ENCODE results near the gene HSD17B14. TPM values are rescaled to one million over a fixed set of nuclear protein-coding genes. Genes with fewer than 3 reads are reported as not detected.

HSD17B14 gene
- total and polyA plus RNA-seq, 2 experiments from 2014 or later = 8.4 to 11.7 TPM

- no peak for TF ChIP-seq POLR2AphosphoS5 (IDR thresholded peaks at IDR 0.05; ENCODE audit: low read depth)
Observed at GRCh38 chr19:48833977-48834376, 2.3 kb downstream of the HSD17B14 start (continued).

GRCh38 chr19:48833049-48833448 lies 3.2 kb downstream of the HSD17B14 start:
- no peak for DNase-seq (ENCODE audit: low spot score)
- Histone ChIP-seq H3K27me3 (ENCODE audit: insufficient read depth) (no peaks in the 10 kb centered on the region), H3K27ac (ENCODE audit: low read depth) (no peak overlapping the region), H4K20me1 (replicated peaks; ENCODE audit: insufficient read depth) (no peaks in the 10 kb centered on the region), H3K4me1 (ENCODE audit: insufficient read depth) (peaks cover 3% of the 10 kb centered on the region; the same call in 1 of the 2 replicates), H3K4me3 (no peak overlapping the region), H3K4me2 (no peak overlapping the region), H3K9me2 (ENCODE audit: insufficient read depth) (no peaks in the 10 kb centered on the region), H3F3A (replicated peaks; ENCODE audit: low read depth) (peaks cover 8% of the 10 kb centered on the region), H3K36me3 (ENCODE audit: insufficient read depth) (no peaks in the 10 kb centered on the region), H2AFZ (no peak overlapping the region), H3K79me2 (replicated peaks; ENCODE audit: insufficient read depth) (no peaks in the 10 kb centered on the region)
- Mint-ChIP-seq H3K4me1 (peaks cover 18% of the 10 kb centered on the region), H3K27me3 (ENCODE audit: insufficient read depth, low read depth, poor library complexity) (peaks cover 22% of the 10 kb centered on the region), H3K4me3 (no peak overlapping the region; the same call in 2 of the 3 replicates), H3K36me3 (ENCODE audit: low read depth) (peaks cover 22% of the 10 kb centered on the region), H3K9me3 (no peaks in the 10 kb centered on the region; the same call in 1 of the 3 replicates), H3K27ac (0 out of 2 replicates have a peak overlapping the region, but pooled peaks have one; percentile 28)
- ATAC-seq = no peak
- TF ChIP-seq NANOG (IDR thresholded peaks at IDR 0.05; ENCODE audit: borderline replicate concordance) (no peak), REST (IDR thresholded peaks at IDR 0.05; ENCODE audit: unreplicated experiment) (no peak), ZNF331 (CRISPR knock-in tag; IDR thresholded peaks at IDR 0.05; ENCODE audit: low read depth) (no peak), STAT1 (IDR thresholded peaks at IDR 0.05; ENCODE audit: unreplicated experiment) (no peak), CREB1 (CRISPR knock-in tag; IDR thresholded peaks at IDR 0.05; ENCODE audit: low read depth) (no peak), EZH2phosphoT487 (IDR thresholded peaks at IDR 0.05; ENCODE audit: unreplicated experiment) (no peak), EZH2 (IDR thresholded peaks at IDR 0.05; ENCODE audit: low read depth, unreplicated experiment) (no peak), ZNF114 (CRISPR knock-in tag; IDR thresholded peaks at IDR 0.05) (no peak)

GRCh38 chr19:48830965-48831364 lies 5.3 kb downstream of the HSD17B14 start:
- no peaks in the 10 kb centered on the region for H3K27me3 ChIP-seq (ENCODE audit: insufficient read depth)
- peaks cover 2% of the 10 kb centered on the region for H3F3A ChIP-seq (replicated peaks; ENCODE audit: low read depth)
- H3K9me2 ChIP-seq (ENCODE audit: insufficient read depth) = no peaks in the 10 kb centered on the region
- H3K4me1 ChIP-seq (ENCODE audit: insufficient read depth) = peaks cover 3% of the 10 kb centered on the region; the same call in 1 of the 2 replicates
- no peak overlapping the region for H2AFZ ChIP-seq
- H3K4me3 ChIP-seq = no peak overlapping the region
- Mint-ChIP-seq H3K27me3 (ENCODE audit: insufficient read depth, low read depth, poor library complexity) (peaks cover 16% of the 10 kb centered on the region), H3K4me1 (peaks cover 14% of the 10 kb centered on the region), H3K27ac (no peak overlapping the region), H3K36me3 (ENCODE audit: low read depth) (peaks cover 25% of the 10 kb centered on the region), H3K9me3 (no peaks in the 10 kb centered on the region; the same call in 1 of the 3 replicates), H3K4me3 (no peak overlapping the region)
- no peaks in the 10 kb centered on the region for H3K79me2 ChIP-seq (replicated peaks; ENCODE audit: insufficient read depth)
- H3K4me2 ChIP-seq = no peak overlapping the region
- ATAC-seq = no peak
- no peak overlapping the region for H3K27ac ChIP-seq (ENCODE audit: low read depth)
- no peaks in the 10 kb centered on the region for H3K36me3 ChIP-seq (ENCODE audit: insufficient read depth)
- H4K20me1 ChIP-seq (replicated peaks; ENCODE audit: insufficient read depth) = no peaks in the 10 kb centered on the region
- no peak for DNase-seq (ENCODE audit: low spot score)
- TF ChIP-seq REST (IDR thresholded peaks at IDR 0.05; ENCODE audit: unreplicated experiment) = no peak
- no peak for TF ChIP-seq EZH2phosphoT487 (IDR thresholded peaks at IDR 0.05; ENCODE audit: unreplicated experiment)
